ENCODE data around the gene STAM.

The STAM gene

DNA sequence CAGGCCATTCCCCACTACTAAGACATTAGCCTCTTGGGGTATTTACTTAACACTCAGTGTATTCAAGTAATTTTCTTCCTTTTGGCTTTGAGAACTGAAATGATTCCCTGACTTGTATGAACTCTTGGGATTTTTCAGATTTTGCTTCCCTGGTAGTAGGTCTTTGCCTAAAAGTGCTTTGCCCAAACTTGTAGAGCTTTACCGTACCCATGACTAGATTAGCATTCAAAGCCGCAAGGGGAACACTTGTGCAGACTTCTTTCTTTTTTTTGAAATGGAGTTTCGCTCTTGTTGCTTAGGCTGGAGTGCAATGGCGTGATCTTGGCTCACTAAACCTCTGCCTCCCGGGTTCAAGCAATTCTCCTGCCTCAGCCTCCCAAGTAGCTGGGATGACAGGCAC is 6.1 kb upstream of the STAM start:
- TF ChIP-seq, protein P1, sequence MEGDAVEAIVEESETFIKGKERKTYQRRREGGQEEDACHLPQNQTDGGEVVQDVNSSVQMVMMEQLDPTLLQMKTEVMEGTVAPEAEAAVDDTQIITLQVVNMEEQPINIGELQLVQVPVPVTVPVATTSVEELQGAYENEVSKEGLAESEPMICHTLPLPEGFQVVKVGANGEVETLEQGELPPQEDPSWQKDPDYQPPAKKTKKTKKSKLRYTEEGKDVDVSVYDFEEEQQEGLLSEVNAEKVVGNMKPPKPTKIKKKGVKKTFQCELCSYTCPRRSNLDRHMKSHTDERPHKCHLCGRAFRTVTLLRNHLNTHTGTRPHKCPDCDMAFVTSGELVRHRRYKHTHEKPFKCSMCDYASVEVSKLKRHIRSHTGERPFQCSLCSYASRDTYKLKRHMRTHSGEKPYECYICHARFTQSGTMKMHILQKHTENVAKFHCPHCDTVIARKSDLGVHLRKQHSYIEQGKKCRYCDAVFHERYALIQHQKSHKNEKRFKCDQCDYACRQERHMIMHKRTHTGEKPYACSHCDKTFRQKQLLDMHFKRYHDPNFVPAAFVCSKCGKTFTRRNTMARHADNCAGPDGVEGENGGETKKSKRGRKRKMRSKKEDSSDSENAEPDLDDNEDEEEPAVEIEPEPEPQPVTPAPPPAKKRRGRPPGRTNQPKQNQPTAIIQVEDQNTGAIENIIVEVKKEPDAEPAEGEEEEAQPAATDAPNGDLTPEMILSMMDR (IDR thresholded peaks at IDR 0.05): no peak

DNA sequence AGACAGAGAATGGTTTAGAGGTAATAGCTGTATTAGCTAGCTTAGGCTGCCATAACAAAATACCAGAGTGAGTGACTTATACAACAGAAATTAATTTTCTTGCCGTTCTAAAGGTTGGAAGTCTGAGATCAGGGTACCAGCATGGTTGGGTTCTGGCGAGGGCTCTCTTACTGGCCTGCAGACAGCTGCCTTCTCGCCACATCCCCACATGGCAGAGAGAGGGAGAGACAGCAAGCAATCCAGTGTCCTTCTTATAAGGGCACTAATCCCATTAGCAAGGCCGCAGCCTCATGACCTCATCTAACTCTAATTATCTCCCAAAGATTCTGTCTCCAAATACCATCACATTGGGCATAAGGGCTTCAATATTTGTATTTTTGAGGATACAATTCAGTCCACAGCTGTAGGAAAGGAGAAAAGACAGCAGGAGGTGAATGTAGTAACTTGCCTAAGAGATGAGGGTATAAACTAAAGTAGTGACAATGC is 3.6 kb upstream of the STAM start:
- TF ChIP-seq, protein P1 (IDR thresholded peaks at IDR 0.05): no peak

DNA sequence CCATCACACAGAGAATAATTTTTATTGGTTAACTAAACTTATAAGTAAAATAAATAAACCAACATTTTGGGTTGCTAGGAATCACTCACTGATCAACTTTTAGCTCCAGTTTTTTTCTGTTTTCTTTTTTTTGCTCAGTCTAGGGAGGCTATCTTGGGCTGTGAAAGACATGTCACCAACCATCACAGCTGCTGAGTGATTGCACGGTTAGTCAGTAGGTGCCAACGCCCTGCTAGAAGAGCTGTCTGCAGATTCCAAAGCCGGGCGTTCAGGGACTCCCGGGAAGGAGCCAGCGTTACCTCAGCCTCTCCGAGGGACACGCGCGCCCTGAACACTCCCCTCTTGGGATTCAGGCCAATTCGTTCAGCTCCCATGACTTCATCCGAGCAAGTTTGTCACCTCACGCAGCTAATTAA is 604 bp upstream of the STAM start:
- TF ChIP-seq, protein P1 (IDR thresholded peaks at IDR 0.05): no peak

DNA sequence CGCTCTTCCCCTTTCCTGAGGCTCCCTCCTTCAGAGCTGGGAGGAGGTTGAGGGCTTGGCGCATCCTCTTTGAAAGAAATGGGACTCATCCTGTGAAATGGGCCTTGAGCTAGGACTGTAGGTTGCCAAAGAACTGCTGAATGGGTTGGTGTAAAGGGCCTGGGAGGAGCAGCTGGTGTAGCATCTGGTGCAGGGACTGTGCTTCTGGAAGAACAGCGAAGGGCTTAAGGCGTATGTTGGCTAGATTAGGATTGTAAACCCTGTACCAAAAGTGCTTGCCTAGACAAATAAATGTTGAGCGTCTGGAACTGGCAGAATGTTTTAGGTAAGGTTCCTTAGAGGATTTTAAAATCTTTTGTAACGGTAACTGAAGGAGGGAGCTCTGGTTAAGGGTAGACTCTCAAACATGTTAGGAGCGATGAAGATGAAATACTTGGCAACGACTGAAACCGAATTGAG is 563 bp downstream of the STAM start:
- TF ChIP-seq, protein P1 (IDR thresholded peaks at IDR 0.05): no peak

DNA sequence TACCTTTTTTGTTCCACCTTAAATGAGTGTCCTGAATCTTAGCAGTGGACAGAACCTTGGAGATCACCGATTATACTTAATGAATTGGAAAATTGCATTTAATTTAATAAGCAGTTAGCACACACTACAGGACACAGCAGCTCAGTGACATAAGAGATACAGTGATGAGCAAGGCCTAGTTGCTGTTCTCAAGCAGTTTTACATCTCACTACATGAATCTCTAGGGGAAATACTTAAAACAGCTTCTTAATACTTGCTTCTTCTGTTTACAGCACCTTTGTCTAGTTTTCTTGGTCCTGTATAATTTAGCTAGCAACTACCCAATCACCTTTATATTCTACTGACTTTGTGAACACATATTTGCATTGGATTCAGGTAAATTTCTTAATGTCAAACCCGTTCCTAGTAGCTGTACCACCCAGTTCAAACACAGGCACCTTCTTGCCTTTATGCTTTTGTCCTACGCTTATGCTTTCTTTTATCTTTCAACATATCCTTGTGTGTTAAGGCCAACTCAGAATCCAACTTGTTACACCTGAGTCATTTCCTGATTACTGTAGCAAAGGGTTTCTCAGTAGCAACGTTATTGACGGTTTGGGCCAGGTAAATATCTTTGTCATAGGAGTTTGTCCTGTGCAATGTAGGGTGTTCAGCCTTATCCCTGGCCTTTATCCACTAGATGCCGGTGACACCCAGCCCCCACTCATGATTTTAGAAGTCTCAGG is 1.8 kb downstream of the STAM start:
- TF ChIP-seq, protein P1 (IDR thresholded peaks at IDR 0.05): no peak

DNA sequence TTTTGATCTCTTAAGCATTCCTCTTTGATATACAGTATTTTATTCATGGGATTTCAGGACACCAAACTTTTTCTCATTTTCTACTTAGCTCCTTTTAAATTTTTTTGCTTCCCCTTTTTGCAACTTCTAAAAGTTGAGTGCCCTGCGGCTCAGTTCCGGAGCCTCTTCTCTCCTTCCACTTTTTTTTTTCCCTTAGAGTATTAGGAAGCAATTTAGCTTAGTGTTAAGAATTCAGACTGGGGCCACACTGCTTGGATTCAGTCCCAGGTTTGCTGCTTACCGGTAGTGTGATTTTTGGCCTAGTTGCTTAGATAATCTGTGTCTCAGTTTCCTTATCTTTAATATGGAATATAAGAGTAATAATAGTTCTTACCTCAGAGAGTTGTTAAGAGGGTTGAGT is 3.4 kb downstream of the STAM start:
- TF ChIP-seq, protein P1 (IDR thresholded peaks at IDR 0.05): no peak

DNA sequence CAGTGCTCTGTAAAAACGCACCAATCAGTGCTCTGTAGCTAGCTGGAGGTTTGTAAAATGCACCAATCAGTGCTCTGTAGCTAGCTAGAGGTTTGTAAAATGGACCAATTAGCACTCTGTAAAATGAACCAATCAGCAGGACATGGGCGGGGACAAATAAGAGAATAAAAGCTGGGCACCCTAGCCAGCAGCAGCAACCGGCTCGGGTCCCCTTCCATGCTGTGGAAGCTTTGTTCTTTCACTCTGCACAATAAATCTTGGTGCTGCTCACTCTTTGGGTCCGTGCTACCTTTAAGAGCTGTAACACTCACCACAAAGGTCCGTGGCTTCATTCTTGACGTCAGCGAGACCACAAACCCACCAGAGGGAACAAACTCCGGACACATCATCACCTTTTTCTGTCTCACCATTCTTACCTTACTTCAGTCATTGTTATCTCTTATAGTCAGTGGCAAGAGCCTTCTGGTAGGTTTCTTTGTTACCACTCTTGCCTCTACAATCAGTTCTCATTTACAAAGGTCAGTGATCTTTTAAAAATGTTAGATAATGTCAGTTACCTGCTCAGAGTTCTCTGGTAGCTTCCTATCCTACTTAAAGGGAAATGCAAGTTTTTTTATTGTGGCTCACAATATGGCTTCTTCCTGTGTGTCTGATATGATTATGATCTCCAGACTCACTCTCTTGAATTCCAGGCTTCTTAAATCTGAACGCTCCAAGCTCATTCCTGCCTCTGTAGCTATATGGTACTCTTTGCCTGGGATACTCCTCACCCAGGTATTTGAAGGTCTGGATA is 4.5 kb downstream of the STAM start:
- TF ChIP-seq, protein P1 (IDR thresholded peaks at IDR 0.05): no peak

Data from LNCAP (cell line).